ENCODE results near the gene TMEM150A.

Gene TMEM150A

GRCh38 chr2:85613717-85614515, 11.4 kb upstream of the TMEM150A start:
- in situ Hi-C loops (cut with MboI; ENCODE audit: low sequenced_read_pairs, unreplicated experiment), result no loop called here
- TF ChIP-seq, protein P1, sequence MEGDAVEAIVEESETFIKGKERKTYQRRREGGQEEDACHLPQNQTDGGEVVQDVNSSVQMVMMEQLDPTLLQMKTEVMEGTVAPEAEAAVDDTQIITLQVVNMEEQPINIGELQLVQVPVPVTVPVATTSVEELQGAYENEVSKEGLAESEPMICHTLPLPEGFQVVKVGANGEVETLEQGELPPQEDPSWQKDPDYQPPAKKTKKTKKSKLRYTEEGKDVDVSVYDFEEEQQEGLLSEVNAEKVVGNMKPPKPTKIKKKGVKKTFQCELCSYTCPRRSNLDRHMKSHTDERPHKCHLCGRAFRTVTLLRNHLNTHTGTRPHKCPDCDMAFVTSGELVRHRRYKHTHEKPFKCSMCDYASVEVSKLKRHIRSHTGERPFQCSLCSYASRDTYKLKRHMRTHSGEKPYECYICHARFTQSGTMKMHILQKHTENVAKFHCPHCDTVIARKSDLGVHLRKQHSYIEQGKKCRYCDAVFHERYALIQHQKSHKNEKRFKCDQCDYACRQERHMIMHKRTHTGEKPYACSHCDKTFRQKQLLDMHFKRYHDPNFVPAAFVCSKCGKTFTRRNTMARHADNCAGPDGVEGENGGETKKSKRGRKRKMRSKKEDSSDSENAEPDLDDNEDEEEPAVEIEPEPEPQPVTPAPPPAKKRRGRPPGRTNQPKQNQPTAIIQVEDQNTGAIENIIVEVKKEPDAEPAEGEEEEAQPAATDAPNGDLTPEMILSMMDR (IDR thresholded peaks at IDR 0.05; ENCODE audit: borderline replicate concordance, control extremely low read depth, extremely low read depth, insufficient read depth, missing control alignments), result no peak
- DNase-seq (ENCODE audit: low spot score), result no peak

- in situ Hi-C loops (cut with MboI; ENCODE audit: low sequenced_read_pairs, unreplicated experiment), result no loop called here
- TF ChIP-seq, protein P1 (IDR thresholded peaks at IDR 0.05; ENCODE audit: borderline replicate concordance, control extremely low read depth, extremely low read depth, insufficient read depth, missing control alignments), result no peak
- DNase-seq (ENCODE audit: low spot score), result peak; percentile 96
Observed at GRCh38 chr2:85611705-85612587, 9.4 kb upstream of the TMEM150A start, which contains the start of gene C2orf68. C2orf68 (minus strand) TSS chr2:85612066; CDS start chr2:85611984, 82 bp downstream.

- TF ChIP-seq, protein P1 (IDR thresholded peaks at IDR 0.05; ENCODE audit: borderline replicate concordance, control extremely low read depth, extremely low read depth, insufficient read depth, missing control alignments), result no peak
- in situ Hi-C loops (cut with MboI; ENCODE audit: low sequenced_read_pairs, unreplicated experiment), result no loop called here
- no peak for DNase-seq (ENCODE audit: low spot score)
Observed at GRCh38 chr2:85611217-85611704, 8.8 kb upstream of the TMEM150A start.

DNA sequence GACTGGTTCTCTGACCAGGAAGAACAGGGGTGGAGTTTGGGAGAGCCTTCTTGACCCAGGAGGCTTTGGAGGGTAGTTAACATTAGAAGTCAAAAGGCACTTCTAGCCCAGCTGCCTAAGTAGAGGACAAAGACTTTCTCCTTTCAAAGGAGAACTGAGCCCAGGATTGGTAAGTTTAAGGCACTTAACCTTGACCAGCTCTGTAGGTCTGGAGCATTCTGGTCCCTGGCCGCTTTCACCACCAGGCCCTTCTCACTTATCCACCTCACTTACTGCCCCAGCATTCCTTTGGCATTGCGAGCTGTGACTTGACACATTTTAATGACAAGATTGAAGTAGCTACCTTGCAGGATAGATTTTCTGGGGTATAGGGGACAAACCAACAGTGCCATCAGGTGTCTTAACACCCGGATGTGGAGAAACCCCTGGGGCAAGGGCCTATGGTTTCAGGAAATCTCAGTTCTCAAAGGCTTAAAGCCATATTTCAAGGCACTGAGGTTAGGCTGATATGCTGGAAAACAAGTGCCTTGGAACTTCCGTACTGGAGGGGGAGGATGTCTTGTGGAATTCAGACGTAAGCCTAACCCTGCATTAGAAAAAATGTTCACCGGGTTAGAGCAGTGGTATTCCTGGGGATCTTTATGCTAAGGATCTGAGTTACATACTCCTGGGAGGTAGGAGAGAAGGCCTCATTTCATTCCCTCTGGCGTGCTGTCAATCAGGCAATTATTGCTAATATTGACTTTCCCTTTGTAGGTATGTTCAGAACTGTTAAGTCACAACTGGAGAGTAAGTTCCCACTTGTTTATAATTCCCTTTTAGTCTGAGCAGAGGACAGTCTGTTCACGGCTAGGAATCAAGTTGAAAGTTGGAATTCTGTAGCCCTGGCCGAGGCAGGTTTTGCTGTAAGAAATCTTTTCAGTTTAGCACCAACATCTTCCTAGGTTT, 5.0 kb upstream of the TMEM150A start:
- in situ Hi-C loops (cut with MboI; ENCODE audit: low sequenced_read_pairs, unreplicated experiment), result no loop called here
- TF ChIP-seq, protein P1 (IDR thresholded peaks at IDR 0.05; ENCODE audit: borderline replicate concordance, control extremely low read depth, extremely low read depth, insufficient read depth, missing control alignments), result no peak
- DNase-seq (ENCODE audit: low spot score), result no peak

DNA sequence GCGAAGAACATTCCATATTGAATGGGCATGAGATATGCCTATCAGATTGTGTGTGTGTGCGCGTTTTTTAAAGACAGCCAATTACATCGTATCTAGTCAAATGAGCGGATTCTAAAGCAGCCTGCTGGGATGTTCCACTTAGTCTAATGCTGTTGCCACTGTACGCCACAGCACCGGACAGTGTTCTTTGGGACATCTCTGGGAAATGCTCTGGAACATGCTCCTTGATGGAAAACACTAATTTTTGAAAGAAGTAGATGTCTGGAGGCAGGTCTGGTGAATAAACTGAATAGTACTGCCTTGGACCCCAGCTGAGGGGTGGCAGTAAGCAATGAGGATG, 3.6 kb upstream of the TMEM150A start:
- TF ChIP-seq, protein P1 (IDR thresholded peaks at IDR 0.05; ENCODE audit: borderline replicate concordance, control extremely low read depth, extremely low read depth, insufficient read depth, missing control alignments), result no peak
- in situ Hi-C loops (cut with MboI; ENCODE audit: low sequenced_read_pairs, unreplicated experiment), result no loop called here
- no peak for DNase-seq (ENCODE audit: low spot score)

Data from GM13976 (cell line).